OCI-LY7 (cell line): ENCODE data around the gene FSIP2.

Source experiments
- CTCF ChIP-seq: fragments of 200-600 bp; sonication (generic); conservative IDR thresholded peaks from 2 replicates; pipeline ENCODE4 v1.5.1; 2014; ENCODE audit warnings: mild to moderate bottlenecking, antibody characterized with exemption, low read length, moderate library complexity, mixed read lengths
- EZH2phosphoT487 ChIP-seq: fragments of 200-600 bp; sonication (generic); IDR thresholded peaks from 2 replicates; pipeline ENCODE4 v1.6.1; 2018; ENCODE audit warnings: low read depth, borderline replicate concordance, mild to moderate bottlenecking, mixed run types, antibody characterized with exemption, low read length, moderate library complexity, mixed read lengths

GRCh38 chr2:185757356-185757755 lies 18.8 kb downstream of the FSIP2 start:
- TF ChIP-seq CTCF (no peak), EZH2phosphoT487 (no peak)
